ENCODE measurements around the gene GPC6.

The GPC6 gene

GRCh38 chr13:93925990-93926389 lies 699.4 kb downstream of the GPC6 start:
- TF ChIP-seq, protein P1, sequence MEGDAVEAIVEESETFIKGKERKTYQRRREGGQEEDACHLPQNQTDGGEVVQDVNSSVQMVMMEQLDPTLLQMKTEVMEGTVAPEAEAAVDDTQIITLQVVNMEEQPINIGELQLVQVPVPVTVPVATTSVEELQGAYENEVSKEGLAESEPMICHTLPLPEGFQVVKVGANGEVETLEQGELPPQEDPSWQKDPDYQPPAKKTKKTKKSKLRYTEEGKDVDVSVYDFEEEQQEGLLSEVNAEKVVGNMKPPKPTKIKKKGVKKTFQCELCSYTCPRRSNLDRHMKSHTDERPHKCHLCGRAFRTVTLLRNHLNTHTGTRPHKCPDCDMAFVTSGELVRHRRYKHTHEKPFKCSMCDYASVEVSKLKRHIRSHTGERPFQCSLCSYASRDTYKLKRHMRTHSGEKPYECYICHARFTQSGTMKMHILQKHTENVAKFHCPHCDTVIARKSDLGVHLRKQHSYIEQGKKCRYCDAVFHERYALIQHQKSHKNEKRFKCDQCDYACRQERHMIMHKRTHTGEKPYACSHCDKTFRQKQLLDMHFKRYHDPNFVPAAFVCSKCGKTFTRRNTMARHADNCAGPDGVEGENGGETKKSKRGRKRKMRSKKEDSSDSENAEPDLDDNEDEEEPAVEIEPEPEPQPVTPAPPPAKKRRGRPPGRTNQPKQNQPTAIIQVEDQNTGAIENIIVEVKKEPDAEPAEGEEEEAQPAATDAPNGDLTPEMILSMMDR (conservative IDR thresholded peaks at IDR 0.05), result no peak
- H3K27ac ChIP-seq, result no peak overlapping the region

DNA sequence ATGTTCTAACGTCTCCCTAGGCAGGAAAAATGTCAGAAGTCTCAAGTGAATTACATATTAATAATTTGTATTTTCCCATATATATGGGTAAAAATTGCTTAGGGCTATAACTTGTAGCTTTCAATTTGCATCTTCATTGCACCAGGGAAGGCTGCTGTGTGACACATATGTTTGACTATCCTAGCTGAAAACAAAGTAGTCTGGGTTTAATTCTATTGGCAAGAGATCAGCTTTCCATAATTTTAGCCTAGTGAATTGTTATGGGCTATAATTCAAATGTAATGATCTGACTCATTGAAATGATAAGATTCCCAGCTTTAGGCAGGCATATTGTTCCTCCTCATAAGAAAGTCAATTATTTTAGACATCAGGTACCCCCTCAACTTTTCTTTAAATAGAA lies 699.8 kb downstream of the GPC6 start:
- H3K27ac ChIP-seq, result no peak overlapping the region
- TF ChIP-seq, protein P1 (conservative IDR thresholded peaks at IDR 0.05), result no peak

DNA sequence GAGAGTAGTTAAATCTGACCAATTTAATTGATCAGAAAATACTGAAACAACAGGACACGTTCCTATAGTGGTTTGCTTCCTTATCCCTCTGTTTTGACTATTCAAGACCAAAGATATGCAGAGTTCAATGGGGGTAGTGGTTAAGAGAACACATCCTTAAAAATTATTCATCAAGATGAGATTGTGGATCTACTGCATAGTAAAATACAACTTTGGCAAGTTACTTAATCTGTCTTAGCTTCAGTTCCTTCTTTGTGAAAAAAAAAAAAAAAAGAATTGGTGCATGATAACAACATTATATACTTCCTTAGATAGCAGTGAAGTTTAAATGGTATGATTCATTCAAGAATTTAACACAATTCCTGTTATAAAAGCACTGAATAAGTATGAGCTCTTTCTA lies 700.8 kb downstream of the GPC6 start:
- TF ChIP-seq, protein P1 (conservative IDR thresholded peaks at IDR 0.05), result no peak
- no peak overlapping the region for H3K27ac ChIP-seq

DNA sequence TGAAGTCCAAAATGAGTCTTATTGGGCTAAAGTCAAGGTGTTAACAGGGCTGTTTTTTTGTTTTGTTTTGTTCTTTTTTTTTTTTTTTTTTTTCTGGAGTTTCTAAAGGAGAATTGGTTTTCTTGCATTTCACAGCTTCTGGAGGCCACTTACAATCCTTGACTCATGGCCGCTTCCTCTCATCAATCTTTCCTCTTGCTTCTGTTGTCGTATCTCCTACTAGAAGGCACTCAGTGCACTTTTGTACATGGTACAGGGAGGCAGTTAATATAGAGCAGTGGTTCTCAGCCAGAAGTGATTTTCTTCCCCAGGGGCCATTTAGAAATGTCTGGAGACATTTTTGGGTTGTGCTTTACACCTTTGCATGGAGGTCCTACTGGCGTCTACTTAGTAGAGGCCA lies 706.3 kb downstream of the GPC6 start:
- TF ChIP-seq, protein P1 (conservative IDR thresholded peaks at IDR 0.05), result no peak
- no peak overlapping the region for H3K27ac ChIP-seq

GRCh38 chr13:93936901-93937300 lies 710.3 kb downstream of the GPC6 start:
- H3K27ac ChIP-seq, result no peak overlapping the region
- TF ChIP-seq, protein P1 (conservative IDR thresholded peaks at IDR 0.05), result no peak

DNA sequence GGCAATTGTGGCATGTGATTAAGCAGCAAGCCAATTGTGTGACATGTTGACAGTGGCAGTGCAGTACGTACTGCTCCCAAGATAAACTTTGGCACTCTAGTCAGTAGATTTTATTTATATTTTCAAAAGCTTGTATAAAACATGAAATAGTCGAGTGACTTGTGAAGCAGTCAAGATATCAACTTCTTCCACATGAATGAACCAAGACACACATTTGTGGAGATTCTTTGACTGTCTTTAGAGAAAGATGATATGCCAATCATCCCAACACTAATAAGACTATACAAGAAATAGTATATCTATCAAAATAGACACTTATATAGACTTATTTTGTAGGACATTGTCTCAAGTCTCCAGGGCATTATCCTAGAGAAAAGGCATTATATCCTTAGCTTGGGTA lies 714.8 kb downstream of the GPC6 start:
- TF ChIP-seq, protein P1 (conservative IDR thresholded peaks at IDR 0.05), result no peak
- no peak overlapping the region for H3K27ac ChIP-seq

GRCh38 chr13:93942016-93942415 lies 715.4 kb downstream of the GPC6 start:
- TF ChIP-seq, protein P1 (conservative IDR thresholded peaks at IDR 0.05), result no peak
- no peak overlapping the region for H3K27ac ChIP-seq

GRCh38 chr13:93945621-93946020 lies 719.0 kb downstream of the GPC6 start:
- TF ChIP-seq, protein P1 (conservative IDR thresholded peaks at IDR 0.05), result no peak
- no peak overlapping the region for H3K27ac ChIP-seq
